Colonic mucosa (tissue), 2 donors: Measurements from ENCODE around the gene REEP1. TPM values are rescaled to one million over a fixed set of nuclear protein-coding genes. Genes with fewer than 3 reads are reported as not detected.

Experiments
- microRNA-seq: library from miRNA; unstranded; fragments of <30 nt; microRNA quantifications from one replicate; pipeline ENCODE4, GENCODE V29; 2019
- total RNA-seq, 2 donors: library from RNA; stranded (reverse); fragmentation: NEBNext Ultra II Directional in 1 of 2; extraction: Animal tissue kit (Norgen Biotek cat#: 25700) in 1 of 2; gene quantifications; one replicate each; pipeline ENCODE4 v1.2.1, GENCODE V29; 2021
- donor health status: DM: no; HTN: no; CAD: no.
- donor health status: DM: no; HTN: no; CAD: no.

The REEP1 gene
- total RNA-seq, 2 donors from 2014 or later = 1.8 to 5.7 TPM

Small RNAs within 50 kb of the gene (microRNA-seq; reads per million reads assigned to microRNA genes)
- gene MIR4779 = not detected

Other genes starting within 250 kb of the REEP1 start
- 10 to 100 TPM; 17.9 to 35.9 TPM for gene POLR1A, start 231.7 kb downstream of the REEP1 start, total RNA-seq
- gene PTCD3, start 231.4 kb downstream of the REEP1 start, total RNA-seq = 100 to 1,000 TPM in 1 of 2 donors, 10 to 100 TPM in 1; 96.2 to 108 TPM
- gene IMMT, start 142.2 kb downstream of the REEP1 start, total RNA-seq = 100 to 1,000 TPM; 125 to 127 TPM
- gene MRPL35, start 138.2 kb downstream of the REEP1 start, total RNA-seq = 10 to 100 TPM; 88.1 to 88.9 TPM
- gene KDM3A, start 103.7 kb upstream of the REEP1 start, total RNA-seq = 100 to 1,000 TPM in 1 of 2 donors, 10 to 100 TPM in 1; 35.9 to 101 TPM
- 100 to 1,000 TPM; 115 to 186 TPM for gene CHMP3, start 225.8 kb upstream of the REEP1 start, total RNA-seq